Measurements from ENCODE around the gene KLK1.

- TF ChIP-seq POLR2A (IDR thresholded peaks at IDR 0.05): no peak
- TF ChIP-seq, protein P1, sequence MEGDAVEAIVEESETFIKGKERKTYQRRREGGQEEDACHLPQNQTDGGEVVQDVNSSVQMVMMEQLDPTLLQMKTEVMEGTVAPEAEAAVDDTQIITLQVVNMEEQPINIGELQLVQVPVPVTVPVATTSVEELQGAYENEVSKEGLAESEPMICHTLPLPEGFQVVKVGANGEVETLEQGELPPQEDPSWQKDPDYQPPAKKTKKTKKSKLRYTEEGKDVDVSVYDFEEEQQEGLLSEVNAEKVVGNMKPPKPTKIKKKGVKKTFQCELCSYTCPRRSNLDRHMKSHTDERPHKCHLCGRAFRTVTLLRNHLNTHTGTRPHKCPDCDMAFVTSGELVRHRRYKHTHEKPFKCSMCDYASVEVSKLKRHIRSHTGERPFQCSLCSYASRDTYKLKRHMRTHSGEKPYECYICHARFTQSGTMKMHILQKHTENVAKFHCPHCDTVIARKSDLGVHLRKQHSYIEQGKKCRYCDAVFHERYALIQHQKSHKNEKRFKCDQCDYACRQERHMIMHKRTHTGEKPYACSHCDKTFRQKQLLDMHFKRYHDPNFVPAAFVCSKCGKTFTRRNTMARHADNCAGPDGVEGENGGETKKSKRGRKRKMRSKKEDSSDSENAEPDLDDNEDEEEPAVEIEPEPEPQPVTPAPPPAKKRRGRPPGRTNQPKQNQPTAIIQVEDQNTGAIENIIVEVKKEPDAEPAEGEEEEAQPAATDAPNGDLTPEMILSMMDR (IDR thresholded peaks at IDR 0.05 in 4 of 5, conservative IDR thresholded peaks at IDR 0.05 in 1 of 5): no peak
Observed at GRCh38 chr19:50829801-50830200, 6.2 kb upstream of the KLK1 start.
